Measurements from ENCODE around the gene ATP2B1. TPM values are rescaled to one million over a fixed set of nuclear protein-coding genes. Genes with fewer than 3 reads are reported as not detected.

Gene ATP2B1
- total RNA-seq, 1 experiment from 2014 or later, result 20.6 TPM

DNA sequence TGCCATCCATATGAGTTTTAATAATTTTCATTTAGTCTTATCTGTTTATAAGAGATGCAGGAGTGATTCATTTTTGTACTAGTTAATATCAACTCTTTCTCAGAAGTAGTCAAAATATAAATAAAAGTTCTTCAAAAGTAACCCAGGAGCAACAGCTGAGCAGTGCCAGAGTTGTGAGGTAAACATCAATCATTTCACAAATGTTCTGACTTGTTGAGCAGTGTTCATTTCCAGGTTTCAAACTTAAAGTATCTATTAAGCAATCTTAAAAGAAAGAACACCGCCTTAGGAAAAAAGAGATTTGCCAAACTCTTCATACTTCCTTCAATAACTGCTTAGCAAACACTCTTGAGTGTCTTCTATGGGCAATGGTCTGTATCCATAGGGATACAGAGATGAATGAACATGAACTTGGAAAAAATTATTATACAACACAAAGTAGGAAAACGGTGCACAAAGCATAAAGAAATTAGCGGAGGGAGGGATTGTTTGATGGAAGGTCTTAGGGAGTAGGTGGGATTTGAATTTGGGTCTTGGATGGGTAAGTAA is 140.9 kb downstream of the ATP2B1 start:
- no peak overlapping the region for H2BK12ac ChIP-seq (ENCODE audit: insufficient read length, low read depth, low read length)
- H3K79me2 ChIP-seq (ENCODE audit: insufficient read depth, low read length), result no peaks in the 10 kb centered on the region
- no peak for DNase-seq

More for the DNA sequence above, 140.9 kb downstream of the ATP2B1 start:
- Histone ChIP-seq H3T11ph (ENCODE audit: low read length) (no peak overlapping the region), H3K4me2 (ENCODE audit: insufficient read depth, insufficient read length, low read length) (no peak overlapping the region), H3K4ac (ENCODE audit: low read depth, low read length) (no peak overlapping the region), H3K23me2 (ENCODE audit: insufficient read length, low read depth, low read length, poor library complexity, severe bottlenecking) (no peaks in the 10 kb centered on the region), H3K14ac (ENCODE audit: insufficient read depth, low read length) (no peak overlapping the region), H4K5ac (ENCODE audit: insufficient read length, low read depth, low read length) (no peak overlapping the region), H3K56ac (ENCODE audit: insufficient read length, low read depth, low read length) (no peak overlapping the region), H3K4me1 (ENCODE audit: insufficient read depth, low read length) (no peaks in the 10 kb centered on the region), H3K9me3 (ENCODE audit: control insufficient read depth, low read depth, low read length) (no peaks in the 10 kb centered on the region), H3K79me1 (ENCODE audit: insufficient read depth, low read depth, low read length, poor library complexity, severe bottlenecking) (no peaks in the 10 kb centered on the region), H2BK120ac (ENCODE audit: low read depth, low read length, poor library complexity, severe bottlenecking) (no peak overlapping the region), H4K91ac (ENCODE audit: insufficient read length, low read depth, low read length) (no peak overlapping the region), H3K27me3 (ENCODE audit: insufficient read depth, low read length) (no peaks in the 10 kb centered on the region), H3K9ac (ENCODE audit: extremely low read depth, insufficient read length, low read length) (no peak overlapping the region), H4K8ac (replicated peaks; ENCODE audit: insufficient read length, low read depth, low read length) (no peak overlapping the region), H2BK15ac (ENCODE audit: low read depth, low read length) (no peak overlapping the region), H2AK5ac (ENCODE audit: insufficient read length, low read length) (no peak overlapping the region), H2BK5ac (ENCODE audit: insufficient read length, low read length) (no peak overlapping the region), H3K18ac (ENCODE audit: insufficient read length, low read depth, low read length) (no peak overlapping the region), H3K23ac (ENCODE audit: insufficient read length, low read depth, low read length) (no peak overlapping the region), H2AFZ (ENCODE audit: low read length) (no peak overlapping the region), H3K27ac (ENCODE audit: insufficient read length, low read depth, low read length) (no peak overlapping the region), H2BK20ac (ENCODE audit: low read depth, low read length, poor library complexity, severe bottlenecking) (no peak overlapping the region), H4K20me1 (ENCODE audit: control insufficient read depth, insufficient read depth, insufficient read length) (no peaks in the 10 kb centered on the region)
- H3K27ac Mint-ChIP-seq, result no peak overlapping the region
- no peaks in the 10 kb centered on the region for H3K36me3 Mint-ChIP-seq (ENCODE audit: insufficient read depth in 1 of 3, low read depth in 3 of 3)
- TF ChIP-seq, protein P1, sequence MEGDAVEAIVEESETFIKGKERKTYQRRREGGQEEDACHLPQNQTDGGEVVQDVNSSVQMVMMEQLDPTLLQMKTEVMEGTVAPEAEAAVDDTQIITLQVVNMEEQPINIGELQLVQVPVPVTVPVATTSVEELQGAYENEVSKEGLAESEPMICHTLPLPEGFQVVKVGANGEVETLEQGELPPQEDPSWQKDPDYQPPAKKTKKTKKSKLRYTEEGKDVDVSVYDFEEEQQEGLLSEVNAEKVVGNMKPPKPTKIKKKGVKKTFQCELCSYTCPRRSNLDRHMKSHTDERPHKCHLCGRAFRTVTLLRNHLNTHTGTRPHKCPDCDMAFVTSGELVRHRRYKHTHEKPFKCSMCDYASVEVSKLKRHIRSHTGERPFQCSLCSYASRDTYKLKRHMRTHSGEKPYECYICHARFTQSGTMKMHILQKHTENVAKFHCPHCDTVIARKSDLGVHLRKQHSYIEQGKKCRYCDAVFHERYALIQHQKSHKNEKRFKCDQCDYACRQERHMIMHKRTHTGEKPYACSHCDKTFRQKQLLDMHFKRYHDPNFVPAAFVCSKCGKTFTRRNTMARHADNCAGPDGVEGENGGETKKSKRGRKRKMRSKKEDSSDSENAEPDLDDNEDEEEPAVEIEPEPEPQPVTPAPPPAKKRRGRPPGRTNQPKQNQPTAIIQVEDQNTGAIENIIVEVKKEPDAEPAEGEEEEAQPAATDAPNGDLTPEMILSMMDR (conservative IDR thresholded peaks at IDR 0.05), result no peak
- no peaks in the 10 kb centered on the region for H3K4me1 Mint-ChIP-seq
- no peaks in the 10 kb centered on the region for H3K27me3 Mint-ChIP-seq (ENCODE audit: low read depth)
- WGBS (ENCODE audit: extremely low coverage, insufficient read length, low lambda C conversion rate), result 100% methylated on average over 2 of the region's 3 CpGs
- H3K9me3 Mint-ChIP-seq, result no peaks in the 10 kb centered on the region
- H3K4me3 Mint-ChIP-seq, result no peak overlapping the region
